GM18858 (cell line): Measurements from ENCODE around the gene PPM1K.

Experiments
- ATAC-seq: cut with Tn5 transposase; IDR thresholded peaks from one replicate; pipeline ENCODE4 v1.9.1; 2021; ENCODE audit not compliant: unreplicated experiment

PPM1K gene

DNA sequence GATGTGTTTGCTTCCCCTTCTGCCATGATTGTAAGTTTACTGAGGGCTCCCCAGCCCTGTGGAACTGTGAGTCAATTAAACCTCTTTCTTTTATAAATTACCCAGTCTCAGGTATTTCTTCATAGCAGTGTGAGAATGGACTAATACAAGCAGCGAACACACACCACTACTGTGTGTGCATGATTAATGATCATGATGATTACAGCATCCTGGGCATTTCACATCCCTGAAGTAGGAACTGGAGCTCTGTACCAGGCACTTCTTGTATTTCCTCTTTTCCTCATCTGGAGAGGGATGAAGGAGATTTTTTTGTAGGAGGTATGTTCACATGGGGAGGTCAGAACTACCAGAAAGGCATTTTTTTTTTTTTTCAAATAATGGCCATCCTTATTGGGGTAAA lies 60.8 kb downstream of the PPM1K start:
- ATAC-seq = no peak

DNA sequence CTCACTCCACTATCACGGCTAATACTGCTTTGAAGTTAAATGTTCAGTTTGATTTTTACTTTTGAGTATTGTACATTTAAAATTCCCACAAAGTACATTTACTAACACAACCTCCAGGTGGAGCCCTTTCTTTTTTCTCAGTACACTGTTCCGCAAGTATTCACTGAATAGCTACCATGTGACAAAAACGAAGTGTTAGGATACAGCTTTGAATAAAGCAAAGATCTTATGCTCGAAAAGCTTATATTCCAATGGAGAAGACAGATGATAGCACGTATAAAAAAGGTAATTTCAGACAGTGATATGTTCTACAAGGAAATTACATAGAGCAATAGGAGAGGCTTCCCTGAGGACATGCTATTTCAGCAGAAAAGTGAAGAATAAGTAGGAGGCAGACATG lies 65.3 kb downstream of the PPM1K start:
- ATAC-seq = peak; percentile 87

DNA sequence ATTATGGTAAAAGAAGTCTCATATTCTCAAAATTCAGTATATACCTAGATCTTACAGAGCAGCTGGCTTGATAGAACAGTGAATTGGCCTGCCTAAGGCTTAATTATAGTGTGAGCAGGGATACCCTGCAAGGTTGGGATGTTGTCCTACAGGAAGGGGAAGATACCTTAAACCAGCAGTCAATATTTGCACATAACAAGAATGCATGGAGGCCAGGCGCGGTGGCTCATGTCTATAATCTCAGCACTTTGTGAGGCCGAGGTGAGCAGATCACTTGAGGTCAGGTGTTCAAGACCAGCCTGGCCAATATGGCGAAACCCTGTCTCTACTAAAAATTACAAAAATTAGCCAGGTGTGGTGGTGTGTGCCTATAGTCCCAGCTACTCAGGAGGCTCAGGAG lies 67.2 kb downstream of the PPM1K start:
- no peak for ATAC-seq

DNA sequence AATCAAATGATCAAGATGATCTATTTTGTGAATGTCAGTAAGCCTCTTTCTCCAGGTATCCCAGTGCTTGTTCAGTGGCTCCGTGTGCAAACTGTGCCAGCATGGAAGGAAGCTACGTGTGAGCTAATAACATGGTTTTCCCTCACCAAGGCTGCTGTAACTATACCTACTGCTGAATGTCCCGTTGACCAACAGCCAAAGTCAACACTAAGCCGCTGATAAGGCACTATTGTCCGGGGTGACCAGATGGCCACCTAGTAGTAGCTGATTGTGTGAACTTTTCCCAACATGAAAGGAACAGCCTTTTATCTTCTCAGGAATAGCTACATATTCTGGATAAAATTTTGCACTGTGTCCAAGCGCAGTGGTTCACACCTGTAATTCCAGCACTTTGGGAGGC lies 68.0 kb downstream of the PPM1K start:
- no peak for ATAC-seq

GRCh38 chr4:88215351-88215750 lies 69.0 kb downstream of the PPM1K start:
- ATAC-seq = no peak

DNA sequence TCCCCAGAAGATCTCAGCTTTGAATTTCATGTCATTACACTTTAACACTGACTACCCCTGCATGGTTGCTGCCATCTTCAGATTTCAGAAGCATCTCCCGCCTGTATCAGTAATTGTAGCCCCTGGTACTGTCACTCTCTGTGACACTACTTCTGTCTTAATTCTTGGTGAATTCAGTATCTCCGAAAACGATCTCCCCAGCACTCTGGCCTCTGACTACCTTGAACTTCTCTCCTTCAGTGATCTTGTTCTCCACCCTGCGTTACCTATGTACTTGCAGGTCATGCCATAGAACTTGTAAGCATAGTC lies 72.2 kb downstream of the PPM1K start:
- ATAC-seq = no peak

GRCh38 chr4:88211473-88212252 lies 72.7 kb downstream of the PPM1K start:
- no peak for ATAC-seq

GRCh38 chr4:88208156-88208555 lies 76.2 kb downstream of the PPM1K start:
- no peak for ATAC-seq
